GM18498 (cell line): ENCODE measurements around the gene SFXN4.

ENCODE experiments used
- ATAC-seq: cut with Tn5 transposase; IDR thresholded peaks from one replicate; pipeline ENCODE4 v1.9.1; 2021; ENCODE audit warnings: mild to moderate bottlenecking, moderate library complexity; ENCODE audit not compliant: unreplicated experiment

Gene SFXN4

GRCh38 chr10:119165171-119166117 is at the start of gene SFXN4:
SFXN4 (minus strand) TSS chr10:119165714; CDS start chr10:119165647, 67 bp downstream.
- peak; percentile 96 for ATAC-seq

- ATAC-seq: no peak
These were observed 46.3 kb upstream of the SFXN4 start for GRCh38 chr10:119211625-119212441.

- ATAC-seq: no peak
These were observed 45.7 kb upstream of the SFXN4 start for GRCh38 chr10:119211176-119211575.

GRCh38 chr10:119210633-119211032 is 45.1 kb upstream of the SFXN4 start:
- ATAC-seq: no peak

GRCh38 chr10:119209736-119210355 is 44.3 kb upstream of the SFXN4 start:
- ATAC-seq: no peak

- no peak for ATAC-seq
These were observed 43.7 kb upstream of the SFXN4 start for GRCh38 chr10:119209035-119209735.

- ATAC-seq: no peak
These were observed 43.0 kb upstream of the SFXN4 start for GRCh38 chr10:119208553-119208940.

GRCh38 chr10:119207713-119208552 is 42.4 kb upstream of the SFXN4 start:
- ATAC-seq: peak; percentile 13

GRCh38 chr10:119207366-119207666 is 41.8 kb upstream of the SFXN4 start, which contains the start of gene GRK5:
GRK5 (plus strand) TSS chr10:119207571; CDS start chr10:119207918, 347 bp downstream.
- peak; percentile 80 for ATAC-seq

- peak; percentile 62 for ATAC-seq
These were observed 41.3 kb upstream of the SFXN4 start for GRCh38 chr10:119206603-119207365.

GRCh38 chr10:119205894-119206602 is 40.5 kb upstream of the SFXN4 start:
- ATAC-seq: peak; percentile 20

- ATAC-seq: no peak
These were observed 37.5 kb upstream of the SFXN4 start for GRCh38 chr10:119203006-119203405.

GRCh38 chr10:119201233-119201632 is 35.7 kb upstream of the SFXN4 start:
- ATAC-seq: no peak

GRCh38 chr10:119199231-119199992 is 33.9 kb upstream of the SFXN4 start:
- peak; percentile 57 for ATAC-seq

GRCh38 chr10:119198438-119198837 is 32.9 kb upstream of the SFXN4 start:
- no peak for ATAC-seq

- ATAC-seq: no peak
These were observed 32.4 kb upstream of the SFXN4 start for GRCh38 chr10:119197921-119198320.

- ATAC-seq: no peak
These were observed 26.4 kb upstream of the SFXN4 start for GRCh38 chr10:119191881-119192280.
